OCI-LY7 (cell line): ENCODE measurements around the gene NEIL3.

Experiments used
- EZH2phosphoT487 ChIP-seq: fragments of 200-600 bp; sonication (generic); IDR thresholded peaks from 2 replicates; pipeline ENCODE4 v1.6.1; 2018; ENCODE audit warnings: low read depth, borderline replicate concordance, mild to moderate bottlenecking, mixed run types, antibody characterized with exemption, low read length, moderate library complexity, mixed read lengths
- TF ChIP-seq, protein P1 (sequence below): fragments of 200-600 bp; sonication (generic); conservative IDR thresholded peaks from 2 replicates; pipeline ENCODE4 v1.5.1; 2014; ENCODE audit warnings: mild to moderate bottlenecking, antibody characterized with exemption, low read length, moderate library complexity, mixed read lengths

DNA sequence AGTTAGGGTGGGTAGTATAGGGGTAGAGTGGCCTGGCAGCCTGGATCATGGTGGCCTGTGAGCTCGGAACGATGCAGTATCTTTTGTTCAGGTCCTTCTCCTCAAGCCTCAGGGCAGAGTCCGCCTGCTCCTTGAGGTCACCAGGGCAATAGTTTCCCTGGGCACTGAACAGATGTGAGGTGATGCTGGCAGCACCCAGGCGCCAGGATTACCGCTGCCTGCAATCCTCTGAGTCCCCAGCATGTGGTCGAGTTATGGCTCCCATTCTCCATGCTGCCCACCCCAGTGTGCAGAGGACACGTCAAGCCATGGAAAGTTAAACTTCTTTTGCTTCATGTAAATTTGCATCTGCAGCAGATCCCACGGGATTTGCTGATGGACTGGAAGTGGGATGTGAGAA lies 38.7 kb downstream of the NEIL3 start:
- TF ChIP-seq, protein P1, sequence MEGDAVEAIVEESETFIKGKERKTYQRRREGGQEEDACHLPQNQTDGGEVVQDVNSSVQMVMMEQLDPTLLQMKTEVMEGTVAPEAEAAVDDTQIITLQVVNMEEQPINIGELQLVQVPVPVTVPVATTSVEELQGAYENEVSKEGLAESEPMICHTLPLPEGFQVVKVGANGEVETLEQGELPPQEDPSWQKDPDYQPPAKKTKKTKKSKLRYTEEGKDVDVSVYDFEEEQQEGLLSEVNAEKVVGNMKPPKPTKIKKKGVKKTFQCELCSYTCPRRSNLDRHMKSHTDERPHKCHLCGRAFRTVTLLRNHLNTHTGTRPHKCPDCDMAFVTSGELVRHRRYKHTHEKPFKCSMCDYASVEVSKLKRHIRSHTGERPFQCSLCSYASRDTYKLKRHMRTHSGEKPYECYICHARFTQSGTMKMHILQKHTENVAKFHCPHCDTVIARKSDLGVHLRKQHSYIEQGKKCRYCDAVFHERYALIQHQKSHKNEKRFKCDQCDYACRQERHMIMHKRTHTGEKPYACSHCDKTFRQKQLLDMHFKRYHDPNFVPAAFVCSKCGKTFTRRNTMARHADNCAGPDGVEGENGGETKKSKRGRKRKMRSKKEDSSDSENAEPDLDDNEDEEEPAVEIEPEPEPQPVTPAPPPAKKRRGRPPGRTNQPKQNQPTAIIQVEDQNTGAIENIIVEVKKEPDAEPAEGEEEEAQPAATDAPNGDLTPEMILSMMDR: no peak
- TF ChIP-seq EZH2phosphoT487: no peak
